ENCODE results near the gene P2RY14.

The P2RY14 gene
- total RNA-seq: 0.36 to 2.7 (median 0.63) reads per million in 4 experiments

DNA sequence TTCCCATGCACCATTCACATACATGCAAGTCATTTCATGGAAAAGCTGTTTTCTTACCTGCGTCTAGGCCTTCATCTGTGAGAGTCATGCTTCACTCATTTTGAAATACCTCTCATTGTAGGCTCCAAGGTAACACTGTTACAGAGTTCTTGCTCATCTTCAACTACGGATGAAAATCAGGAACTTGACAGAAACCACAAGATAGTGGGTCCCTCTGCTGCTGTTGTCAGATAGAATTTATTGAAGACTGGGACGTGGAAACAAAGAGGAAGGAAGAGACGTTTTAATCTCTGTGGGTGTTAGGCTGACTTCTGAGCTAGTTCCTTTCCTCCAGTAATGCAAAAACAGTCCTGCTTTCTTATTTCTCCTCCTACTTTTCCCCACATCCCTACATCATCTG is at the start of gene P2RY14:
Gene P2RY14, minus strand, starts transcription at position 313 of the 400 bp plus-strand sequence. CDS start 64,226 bp downstream, outside the sequence.
- no peak for DNase-seq

DNA sequence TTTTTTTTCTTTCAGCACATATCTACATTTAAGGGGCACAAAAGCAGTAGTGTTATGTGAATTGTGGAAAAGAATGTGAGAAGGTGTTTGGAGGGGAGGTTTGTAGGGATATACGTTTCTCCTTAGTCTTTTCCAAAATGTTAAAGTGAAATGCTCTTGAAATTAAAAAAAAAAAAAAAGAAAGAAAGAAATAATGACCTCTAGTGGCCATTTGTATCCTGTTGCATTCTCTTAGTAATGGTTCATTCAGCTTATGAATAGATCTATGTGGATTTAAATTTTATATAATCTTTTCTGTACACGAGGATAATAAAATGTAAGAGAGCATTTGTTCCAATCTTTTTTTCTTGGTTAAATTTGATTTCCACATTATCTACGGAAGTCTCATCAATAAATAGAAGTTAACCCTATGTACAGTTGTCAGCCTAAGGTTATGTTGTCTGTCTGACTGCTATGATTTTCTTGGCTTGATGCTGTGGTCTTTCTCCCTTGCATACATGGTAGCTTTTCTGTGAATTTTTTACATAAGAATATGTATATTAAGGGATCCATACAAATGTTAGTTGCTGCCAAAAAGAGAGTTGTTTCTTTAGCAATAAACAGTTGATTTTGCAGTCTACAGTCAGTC is 49.3 kb upstream of the P2RY14 start:
- DNase-seq: no peak

DNA sequence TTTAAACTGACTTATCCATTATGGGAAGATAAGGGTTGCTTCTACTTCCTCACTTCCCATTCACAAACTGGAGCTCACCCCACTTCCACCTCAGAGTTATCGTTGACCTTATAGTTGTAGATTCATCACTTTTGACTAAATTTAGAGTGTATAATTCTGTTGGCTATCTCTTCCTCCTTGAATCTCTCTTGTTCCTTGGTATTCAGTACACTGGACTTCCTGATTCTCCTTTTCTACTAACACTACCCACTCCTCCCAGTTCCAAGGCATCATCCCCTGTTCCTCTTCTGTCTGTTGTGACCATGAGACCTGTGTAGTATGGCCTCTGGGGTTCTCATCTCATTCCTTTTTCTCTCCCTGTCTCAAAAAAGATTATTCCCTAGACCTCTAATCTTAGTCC is 44.2 kb upstream of the P2RY14 start:
- no peak for DNase-seq

DNA sequence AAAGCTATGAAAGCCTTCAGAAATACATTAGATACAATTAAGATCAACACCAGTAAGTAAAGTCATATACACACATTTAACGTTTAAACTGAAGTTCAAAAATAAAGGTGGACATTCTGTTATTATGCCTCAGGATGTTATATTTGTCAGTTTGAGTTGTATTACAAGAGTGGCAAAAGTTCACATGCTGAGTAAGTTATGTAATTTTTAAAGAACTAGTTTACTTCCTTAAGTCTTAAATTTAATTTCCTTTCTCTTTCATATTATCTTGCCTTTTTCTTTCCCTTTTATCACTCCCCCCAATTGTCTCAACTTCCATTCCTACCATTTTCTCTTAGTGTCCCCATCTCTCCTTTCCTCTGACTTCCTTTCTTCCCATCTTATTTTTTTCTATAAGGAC is 43.2 kb upstream of the P2RY14 start:
- no peak for DNase-seq

DNA sequence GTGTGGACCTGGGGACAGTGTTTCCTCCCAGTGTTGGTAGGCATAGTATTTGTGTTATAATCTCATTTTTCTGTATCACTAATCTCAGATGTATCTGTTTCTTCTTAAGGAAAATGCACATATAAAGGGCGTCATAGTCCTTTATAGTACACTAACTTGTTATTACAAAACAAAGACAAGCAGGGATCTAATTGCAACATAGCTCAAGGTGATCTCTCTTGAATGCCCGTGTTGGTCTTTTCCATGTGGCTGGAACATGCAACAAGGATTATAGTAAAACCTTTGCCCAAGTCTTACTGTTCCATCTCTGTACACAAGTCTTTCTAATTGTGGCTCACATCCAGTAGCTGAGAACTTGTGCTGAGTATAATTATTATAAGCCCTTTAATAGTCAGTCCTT is 41.8 kb upstream of the P2RY14 start:
- no peak for DNase-seq

DNA sequence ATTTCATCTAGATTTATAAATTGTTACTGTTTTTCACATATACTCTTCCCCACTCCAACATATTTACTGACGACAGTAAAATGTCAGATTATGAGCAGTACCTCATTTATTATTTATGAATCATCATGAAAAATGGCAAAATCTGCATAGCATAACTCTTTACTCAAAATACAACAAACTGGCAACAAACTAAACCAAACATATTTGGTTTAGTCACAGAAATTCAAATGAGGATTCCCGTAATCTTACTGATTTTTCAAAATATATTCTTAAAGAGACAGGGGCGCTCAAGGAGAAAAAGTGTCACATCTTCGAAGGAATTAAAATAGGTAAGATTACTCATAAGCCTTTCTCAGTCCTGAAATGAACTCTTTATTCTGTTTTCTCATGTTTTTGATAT is 41.3 kb upstream of the P2RY14 start:
- DNase-seq: no peak

DNA sequence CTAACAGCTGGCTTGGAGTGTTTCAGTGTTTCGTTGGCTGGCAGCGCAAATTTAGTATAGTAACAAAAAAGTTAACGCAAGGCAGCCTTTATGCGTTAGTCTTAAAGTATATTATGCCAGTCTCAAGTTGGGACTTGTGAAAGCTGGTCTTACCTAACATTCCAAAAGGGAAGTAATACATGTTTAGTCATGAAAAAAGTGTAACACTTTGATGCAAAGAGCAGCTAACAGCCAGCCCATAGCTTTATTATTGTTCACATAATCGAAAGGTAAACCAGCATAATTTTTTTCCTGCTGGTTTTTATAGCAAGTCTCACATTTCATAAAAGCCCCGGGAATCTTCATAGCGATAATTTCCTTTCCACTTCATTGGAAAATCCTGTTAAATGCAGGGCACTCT is 40.6 kb upstream of the P2RY14 start:
- no peak for DNase-seq

DNA sequence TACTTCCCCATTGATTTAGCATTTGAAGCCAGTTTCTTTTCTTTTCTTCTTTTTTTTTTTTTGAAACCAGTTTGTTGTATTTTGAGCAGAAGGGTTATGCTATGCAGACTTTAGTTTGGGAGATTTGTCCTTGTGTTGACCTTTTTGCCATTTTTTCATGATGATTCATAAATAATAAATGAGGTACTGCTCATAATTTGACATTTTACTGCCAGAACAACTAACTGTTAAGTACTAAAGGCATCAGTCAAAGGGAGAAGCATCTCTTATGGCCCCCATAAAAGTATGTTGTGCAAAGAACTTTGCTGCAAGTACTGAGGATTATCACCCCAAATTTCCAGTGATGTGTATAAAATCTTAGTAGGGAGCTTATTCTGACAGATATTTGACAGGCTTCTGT is 40.0 kb upstream of the P2RY14 start:
- no peak for DNase-seq

DNA sequence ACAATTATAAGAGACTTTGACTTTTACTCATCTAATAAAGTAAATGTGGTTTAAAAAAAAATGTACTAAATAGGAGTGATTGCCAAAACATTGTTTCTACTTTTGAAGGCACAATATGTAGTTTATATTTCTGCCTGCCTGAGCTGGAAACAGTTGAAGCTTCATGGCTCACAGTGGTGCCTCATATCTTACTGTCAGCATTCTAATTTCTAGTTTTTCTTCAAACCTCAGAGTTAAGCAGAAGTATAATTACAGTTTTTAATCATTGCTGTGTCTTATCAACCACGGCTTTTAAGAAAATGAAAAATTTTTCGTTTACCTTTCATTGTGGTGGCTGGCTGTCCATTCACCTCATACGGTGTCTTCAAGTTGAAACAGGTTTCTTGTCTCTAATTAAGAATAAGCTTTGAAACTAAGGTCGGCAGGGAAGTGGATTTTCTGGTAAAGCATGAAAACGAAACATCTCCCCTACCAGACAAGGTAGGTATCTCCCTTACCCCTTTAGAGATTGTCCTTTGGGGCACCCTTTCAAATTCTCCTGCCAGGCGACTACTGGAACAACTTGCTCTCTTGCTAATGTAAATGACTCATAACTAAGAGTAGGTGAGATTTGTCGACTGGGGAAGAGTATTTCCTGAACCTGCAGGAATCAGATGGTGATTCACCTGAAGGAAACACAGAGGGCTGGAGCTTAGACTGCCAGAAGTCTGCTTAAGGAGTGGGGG is 38.1 kb upstream of the P2RY14 start, which contains the start of gene GPR87:
Gene GPR87, minus strand, starts transcription at position 554 of the 725 bp plus-strand sequence. CDS start 16,720 bp downstream, outside the sequence.
- DNase-seq: no peak

DNA sequence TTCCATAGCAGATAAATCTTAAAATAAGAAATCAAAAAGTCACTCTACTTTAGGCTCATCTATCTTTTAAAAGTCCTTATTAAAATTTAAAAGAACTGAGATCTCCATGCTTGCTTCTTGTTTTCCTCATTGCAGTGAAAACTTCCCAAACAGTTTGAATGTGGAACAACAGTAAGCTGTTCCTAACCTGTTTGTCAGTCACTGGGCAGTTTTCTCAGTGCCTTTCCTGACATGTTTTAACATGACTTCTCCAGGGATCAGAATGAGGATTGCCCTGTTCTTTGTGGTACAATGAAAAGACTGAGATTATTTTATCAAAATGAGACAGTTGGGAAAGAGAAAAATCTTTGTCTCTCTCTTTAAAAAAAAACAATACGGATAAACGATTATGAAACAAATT is 37.5 kb upstream of the P2RY14 start:
- no peak for DNase-seq

DNA sequence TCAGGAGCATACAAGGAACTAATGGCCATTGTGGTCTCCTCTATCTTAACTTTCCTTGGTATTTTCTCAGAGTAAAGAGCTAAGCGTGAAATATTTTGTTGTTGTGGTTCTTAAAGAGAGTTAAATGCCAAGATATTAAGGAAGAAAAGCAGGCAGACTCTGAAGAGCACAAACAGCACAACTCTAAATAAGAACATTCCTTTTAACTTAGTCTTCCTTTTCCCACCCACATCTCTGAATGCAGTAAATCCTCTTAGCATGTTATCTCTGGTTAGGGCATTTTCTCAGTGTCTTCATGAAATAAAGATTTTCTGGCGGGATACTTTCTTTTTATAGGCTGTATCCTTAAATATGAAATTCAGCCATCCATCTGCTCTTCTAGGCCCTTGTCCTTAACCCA is 36.8 kb upstream of the P2RY14 start:
- no peak for DNase-seq

DNA sequence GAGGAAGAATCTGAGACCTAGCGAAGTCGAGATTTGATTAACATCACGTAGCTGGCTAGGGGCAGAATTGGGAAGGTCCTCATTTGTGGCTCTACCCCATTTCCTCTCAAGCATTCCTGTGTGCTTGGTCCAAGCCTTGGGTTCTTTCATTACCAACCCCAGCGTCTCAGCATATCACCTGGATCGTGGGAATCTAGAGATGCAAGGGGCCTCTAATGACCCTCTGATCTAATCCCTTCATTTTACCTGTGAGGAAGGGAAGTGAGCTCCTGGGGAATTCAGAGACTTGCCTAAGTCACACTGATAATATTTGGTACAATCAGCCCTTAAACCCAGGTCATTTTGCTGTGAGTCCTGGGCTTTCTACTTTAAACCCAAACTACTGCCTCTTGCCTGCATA is 36.3 kb upstream of the P2RY14 start:
- DNase-seq: no peak

DNA sequence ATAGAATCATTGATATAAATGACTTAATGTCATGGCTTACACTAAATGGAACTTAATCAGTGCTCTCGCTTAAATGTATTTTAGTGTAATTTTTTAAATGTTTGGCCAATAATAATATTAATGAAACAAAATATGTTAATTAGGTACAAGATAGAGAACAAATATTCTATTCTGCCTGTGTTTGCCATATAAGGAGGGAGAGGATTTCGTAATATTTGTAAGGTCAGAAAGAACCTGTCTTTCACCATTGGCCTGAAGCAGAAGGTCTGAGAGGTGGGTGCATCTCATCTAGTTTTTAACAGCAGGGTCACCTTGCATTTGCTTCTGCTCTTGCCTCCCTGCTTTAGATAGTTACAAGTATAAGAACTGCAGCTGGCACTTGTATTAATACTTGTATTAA is 35.8 kb upstream of the P2RY14 start:
- no peak for DNase-seq

DNA sequence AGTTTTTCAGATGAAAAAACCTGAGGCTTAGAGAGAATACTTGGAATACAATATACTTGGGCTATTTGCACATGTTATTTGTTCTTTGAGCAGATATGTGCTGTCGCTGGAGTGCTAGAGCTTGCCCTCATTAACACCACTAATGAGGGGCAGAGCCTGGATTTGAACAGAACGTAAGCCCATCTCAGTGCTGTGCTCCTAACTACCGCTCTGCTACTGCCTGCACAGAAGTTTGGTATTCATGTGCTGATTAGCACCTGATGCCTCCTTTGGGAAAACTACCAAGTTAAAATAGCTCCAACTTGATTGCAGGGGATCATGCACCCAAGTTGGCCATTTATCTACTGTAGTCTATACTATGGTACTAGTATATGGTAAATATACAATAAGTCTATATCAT is 34.6 kb upstream of the P2RY14 start:
- DNase-seq: no peak

DNA sequence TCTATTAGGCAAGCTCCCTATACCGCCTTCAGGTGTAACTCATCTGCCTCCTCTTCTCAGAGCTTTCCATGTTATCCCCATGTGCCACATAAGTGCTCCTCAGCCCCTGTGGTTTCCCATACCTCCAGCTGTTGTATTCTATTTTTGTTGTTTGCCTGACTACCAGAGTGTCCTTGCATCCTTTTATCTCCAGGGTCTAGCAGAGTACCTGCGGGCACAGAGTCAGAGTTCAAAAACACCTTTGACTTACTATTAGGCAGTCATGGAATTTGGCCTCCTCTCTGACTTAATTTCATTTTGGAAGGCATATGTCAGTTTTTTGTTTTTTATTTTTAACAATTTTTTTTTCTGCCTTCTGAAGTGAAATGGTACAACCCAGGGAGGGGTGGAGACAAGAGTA is 31.2 kb upstream of the P2RY14 start:
- no peak for DNase-seq

DNA sequence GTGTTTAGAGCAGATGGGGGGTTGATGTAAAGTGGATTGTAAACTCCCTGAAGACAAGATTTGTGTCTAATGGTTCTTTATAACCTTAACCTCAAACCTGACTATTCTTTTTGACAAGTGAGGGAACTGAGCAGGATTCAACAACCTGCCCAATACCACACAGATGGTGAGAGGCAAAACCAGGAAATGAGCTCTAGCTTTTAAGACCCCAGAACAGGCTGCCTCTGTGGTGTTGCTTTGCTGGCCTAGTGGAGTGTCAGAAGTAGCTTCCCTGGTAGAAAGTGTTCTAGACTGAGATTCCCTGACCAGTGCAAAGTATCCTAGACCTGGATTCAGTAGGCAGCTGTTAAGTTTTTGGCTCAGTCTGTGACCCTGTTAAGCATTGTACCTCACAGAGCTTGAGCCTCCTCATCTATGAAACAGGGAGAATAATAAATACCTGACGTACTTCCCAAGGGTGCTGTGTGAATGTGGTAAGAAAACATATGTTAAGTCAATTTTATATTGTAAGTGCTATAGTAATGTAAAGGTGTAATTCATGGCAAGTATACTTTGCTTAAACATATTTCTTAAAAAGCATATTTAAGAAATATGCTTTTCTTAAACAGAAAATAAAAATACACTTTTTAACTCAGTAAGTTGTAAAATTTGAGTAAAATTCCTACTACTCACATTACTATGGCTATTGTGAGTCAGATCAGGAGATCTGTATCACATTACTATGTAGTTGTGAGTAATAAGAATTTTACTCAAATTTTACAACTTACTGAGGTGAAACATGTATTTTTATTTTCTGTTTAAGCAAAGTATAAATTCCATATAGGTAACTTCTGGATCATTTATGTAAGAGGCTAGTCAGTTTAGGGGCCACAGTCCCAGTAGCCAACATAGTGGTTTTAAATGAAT is 29.5 kb upstream of the P2RY14 start:
- no peak for DNase-seq

DNA sequence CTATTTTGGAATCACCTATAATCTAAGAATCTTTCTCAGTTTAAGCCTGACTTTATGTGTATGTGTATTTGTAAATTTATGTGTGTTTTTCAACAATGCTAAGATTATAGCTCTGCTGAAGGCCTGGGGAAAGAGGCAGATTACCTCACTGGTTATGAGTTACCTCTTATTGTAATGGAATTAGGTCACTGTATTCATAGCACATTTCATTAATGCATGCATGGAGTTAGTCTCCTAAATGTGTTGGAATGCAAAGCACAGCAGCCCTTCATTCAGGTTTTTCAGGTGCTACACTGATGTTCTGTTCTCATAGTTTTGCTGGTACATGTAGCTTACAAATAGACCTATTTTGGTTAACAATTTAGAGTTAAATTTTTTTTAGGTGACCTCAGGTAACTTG is 28.8 kb upstream of the P2RY14 start:
- DNase-seq: no peak

DNA sequence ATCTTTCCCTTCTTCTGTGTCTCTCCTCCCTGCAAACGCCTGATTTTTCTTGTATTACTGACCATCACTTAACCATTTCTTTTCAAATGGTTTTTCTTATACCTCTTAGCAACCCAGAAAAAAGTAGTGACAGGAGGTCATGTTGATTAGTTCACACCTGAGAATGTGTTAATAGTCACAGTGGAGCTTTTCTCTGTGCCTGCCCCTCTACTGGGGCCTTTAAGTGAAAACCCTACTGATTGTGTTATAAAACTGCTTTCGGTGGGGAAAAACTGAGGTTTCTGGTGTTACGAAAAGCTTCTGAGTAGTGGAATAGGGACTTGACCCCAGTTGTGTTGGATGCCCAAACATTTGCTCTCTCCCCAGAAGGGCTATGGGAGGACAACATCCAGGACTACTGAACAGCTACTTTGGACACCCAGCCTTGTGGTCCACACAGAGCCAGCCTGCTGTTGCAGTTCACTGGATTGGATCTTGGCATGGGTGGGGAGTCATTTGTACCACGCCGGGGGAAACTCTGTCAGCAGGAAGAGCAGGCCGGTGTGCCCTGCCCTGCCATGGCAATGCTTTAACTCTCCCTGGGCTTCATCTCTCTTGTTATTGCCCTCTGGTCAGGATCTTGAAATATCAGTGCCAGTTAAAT is 27.9 kb upstream of the P2RY14 start:
- no peak for DNase-seq

DNA sequence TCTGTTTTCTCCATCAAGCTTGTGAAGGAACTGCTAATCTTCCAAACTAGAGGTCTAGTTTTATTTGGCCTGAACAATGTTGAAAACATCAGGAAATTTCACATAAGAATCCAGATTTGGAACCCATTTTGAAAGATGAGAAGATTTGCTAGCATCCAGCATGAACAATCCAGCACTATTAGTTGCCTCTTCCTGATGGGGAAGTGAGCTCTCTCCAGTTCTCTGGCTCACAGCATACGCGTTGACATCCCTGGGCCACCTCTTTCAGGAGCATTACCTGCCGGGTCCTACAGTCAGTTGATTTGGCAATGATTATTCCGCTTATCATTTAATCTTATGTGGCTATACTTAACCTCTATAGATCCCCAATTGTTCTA is 27.4 kb upstream of the P2RY14 start:
- no peak for DNase-seq

DNA sequence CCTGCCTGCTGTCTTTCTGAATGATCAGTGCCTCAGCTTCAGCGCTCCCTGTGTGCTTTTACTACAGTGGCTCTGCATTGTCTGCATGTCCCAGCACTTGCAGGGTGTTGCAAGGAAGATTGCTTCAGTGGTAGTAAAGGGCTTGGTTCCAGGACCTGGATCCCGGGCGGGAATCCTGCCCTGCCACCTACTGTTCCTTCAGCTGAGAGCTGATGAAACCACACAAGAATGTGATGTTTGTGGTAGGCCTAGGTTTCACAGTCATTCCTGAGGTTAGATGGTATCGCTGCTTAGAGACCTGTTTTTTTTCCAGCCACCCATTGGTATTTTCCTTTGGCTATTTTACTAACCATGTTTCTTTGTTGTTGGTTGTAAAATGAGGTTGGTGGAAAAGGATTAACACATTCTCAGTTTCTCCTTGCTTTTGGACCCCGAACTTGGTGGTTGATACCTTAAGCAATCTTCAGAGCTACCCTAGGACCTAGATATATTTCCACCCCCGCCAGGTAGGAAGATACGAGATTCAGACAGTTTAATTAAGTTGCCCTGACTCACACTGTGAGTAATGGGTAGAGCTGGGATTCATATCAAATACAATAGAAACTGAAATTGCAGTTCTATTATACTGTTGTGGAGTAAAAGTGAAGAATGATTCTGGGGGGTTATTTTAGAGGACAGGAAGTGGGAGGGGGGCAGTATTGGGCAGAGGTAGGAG is 26.9 kb upstream of the P2RY14 start:
- no peak for DNase-seq

DNA sequence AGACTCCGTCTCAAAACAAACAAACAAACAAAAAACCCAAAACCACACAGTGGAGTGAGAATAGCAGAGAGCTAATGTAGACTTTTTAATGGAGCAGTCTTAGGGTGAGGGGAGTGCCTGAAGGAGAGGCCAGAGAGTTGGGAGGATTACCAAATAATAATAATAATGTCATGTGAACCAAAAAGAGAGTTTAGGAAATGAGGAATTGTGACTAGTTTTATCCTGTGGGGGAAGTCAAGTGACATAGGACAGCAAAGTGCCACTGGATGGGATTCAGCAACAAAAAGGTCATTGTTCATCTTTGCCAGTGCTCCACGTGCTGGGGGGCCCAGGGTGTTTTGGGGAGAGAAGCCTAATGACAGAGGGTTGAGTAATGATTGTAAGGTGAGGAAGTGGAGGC is 25.4 kb upstream of the P2RY14 start:
- DNase-seq: no peak

DNA sequence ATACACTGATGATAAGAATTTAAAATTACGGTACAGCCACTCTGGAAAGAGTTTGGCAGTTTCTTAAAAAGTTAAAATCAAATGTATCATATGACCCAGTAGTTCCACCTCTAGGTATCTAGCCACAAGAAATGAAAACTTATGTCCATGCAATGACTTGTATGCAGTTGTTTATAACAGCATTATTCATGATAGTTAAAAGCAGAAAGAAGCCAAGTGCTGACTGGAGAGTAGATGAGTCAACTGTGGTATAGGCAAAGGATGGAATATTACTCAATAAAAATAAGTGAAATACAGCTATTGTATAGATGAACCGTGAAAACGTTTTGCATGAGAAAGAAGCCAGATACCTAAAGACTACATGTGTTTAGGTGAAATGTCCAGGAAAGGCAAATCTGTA is 23.4 kb upstream of the P2RY14 start:
- DNase-seq: no peak
